Testis (tissue), 3 donors: Measurements from ENCODE around the gene C1QTNF3. TPM values are rescaled to one million over a fixed set of nuclear protein-coding genes. Genes with fewer than 3 reads are reported as not detected.
"Not testable (repeated sequence)": the region's sequence is repeated elsewhere in the genome, so short reads cannot be mapped to it uniquely, and the experiment has no call there.

ENCODE experiments used
- DNase-seq: peaks from one replicate; pipeline ENCODE4 v3.0.0-alpha.2; 2019
- H3K27ac ChIP-seq, 2 donors: fragments of 200-600 bp; sonication (generic); one replicate each; pipeline ENCODE4 v1.5.1; 2019
- H3K27me3 ChIP-seq: fragments of 200-600 bp; sonication (generic); one replicate; pipeline ENCODE4 v1.5.1; 2019
- H3K36me3 ChIP-seq: fragments of 200-600 bp; sonication (generic); one replicate; pipeline ENCODE4 v1.5.1; 2017; ENCODE audit warnings: low read depth; ENCODE audit errors: missing control alignments
- H3K4me1 ChIP-seq: fragments of 200-600 bp; sonication (generic); one replicate; pipeline ENCODE4 v1.5.1; 2019
- H3K4me3 ChIP-seq, 2 donors: fragments of 200-600 bp; sonication (generic); one replicate each; pipeline ENCODE4 v1.5.1; 2017 to 2019
- H3K9me3 ChIP-seq: fragments of 200-600 bp; sonication (generic); one replicate; pipeline ENCODE4 v1.5.1; 2017
- POLR2A ChIP-seq: fragments of 450-650 bp; IDR thresholded peaks from one replicate; pipeline ENCODE4 v1.6.1; 2017; ENCODE audit warnings: antibody characterized with exemption, mild to moderate bottlenecking, moderate library complexity
- WGBS, 2 donors: methylation state at CpG; one replicate each; pipeline ENCODE4 v1.1.5; 2018; 5-methylcytosine and 5-hydroxymethylcytosine counted together
- intact Hi-C: fragments of 100-400 bp; cut with DNase I; formaldehyde crosslinking; loops from one replicate; pipeline ENCODE4 v1.15.1; 2023; ENCODE audit warnings: low total_unique reads
- polyA plus RNA-seq: library from polyadenylated mRNA; stranded (reverse); fragments of 350-450 nt; fragmentation: Illumina TruSeq; extraction: RNeasy Lipid Tissue Mini Kit (QIAGEN cat#74804); gene quantifications from one replicate; pipeline ENCODE4 v1.2.3, GENCODE V29; 2014; ENCODE audit warnings: low read depth, low replicate concordance; ENCODE audit not compliant: insufficient read depth
- total RNA-seq, 2 donors: library from RNA; depleted of rRNA; stranded (reverse); fragments of >200 nt; gene quantifications; one replicate each; pipeline ENCODE4 v1.2.3, GENCODE V29; 2016
- TF ChIP-seq, protein P1 (sequence below), 3 experiments: fragments of 450-650 bp in 2 of 3; fragments of 200-600 bp in 1 of 3; sonication (generic) in 1 of 3; IDR thresholded peaks; one replicate each; pipeline ENCODE4 v1.5.1; 2016 to 2019; ENCODE audit warnings: antibody characterized with exemption in 3 of 3, mild to moderate bottlenecking in 2 of 3, moderate library complexity in 1 of 3

The C1QTNF3 gene
- total and polyA plus RNA-seq, 3 donors from 2014 or later: 14.1 to 31.3 (median 27.1) TPM

DNA sequence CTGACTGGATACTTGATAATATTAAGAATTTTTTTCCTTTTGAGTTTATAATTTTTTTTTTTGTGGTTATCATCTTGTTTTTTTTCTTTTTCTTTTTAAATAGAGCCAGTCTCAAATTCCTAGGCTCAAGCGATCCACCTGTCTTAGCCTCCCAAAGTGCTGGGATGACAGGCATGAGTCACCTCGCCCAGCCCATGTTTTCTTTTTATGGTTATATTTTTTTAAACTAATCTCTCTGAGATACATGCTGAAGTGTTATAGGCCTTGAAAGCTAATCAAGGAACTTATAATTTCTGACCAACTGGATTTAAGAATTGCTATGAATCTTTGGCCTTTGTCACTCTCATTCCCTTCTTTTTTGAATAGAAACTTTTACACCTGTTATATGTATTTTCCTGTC lies 28.4 kb downstream of the C1QTNF3 start:
- intact Hi-C loops: no loop called here
- H3K4me3 ChIP-seq: no peak overlapping the region
- TF ChIP-seq POLR2A: no peak
- TF ChIP-seq, protein P1, sequence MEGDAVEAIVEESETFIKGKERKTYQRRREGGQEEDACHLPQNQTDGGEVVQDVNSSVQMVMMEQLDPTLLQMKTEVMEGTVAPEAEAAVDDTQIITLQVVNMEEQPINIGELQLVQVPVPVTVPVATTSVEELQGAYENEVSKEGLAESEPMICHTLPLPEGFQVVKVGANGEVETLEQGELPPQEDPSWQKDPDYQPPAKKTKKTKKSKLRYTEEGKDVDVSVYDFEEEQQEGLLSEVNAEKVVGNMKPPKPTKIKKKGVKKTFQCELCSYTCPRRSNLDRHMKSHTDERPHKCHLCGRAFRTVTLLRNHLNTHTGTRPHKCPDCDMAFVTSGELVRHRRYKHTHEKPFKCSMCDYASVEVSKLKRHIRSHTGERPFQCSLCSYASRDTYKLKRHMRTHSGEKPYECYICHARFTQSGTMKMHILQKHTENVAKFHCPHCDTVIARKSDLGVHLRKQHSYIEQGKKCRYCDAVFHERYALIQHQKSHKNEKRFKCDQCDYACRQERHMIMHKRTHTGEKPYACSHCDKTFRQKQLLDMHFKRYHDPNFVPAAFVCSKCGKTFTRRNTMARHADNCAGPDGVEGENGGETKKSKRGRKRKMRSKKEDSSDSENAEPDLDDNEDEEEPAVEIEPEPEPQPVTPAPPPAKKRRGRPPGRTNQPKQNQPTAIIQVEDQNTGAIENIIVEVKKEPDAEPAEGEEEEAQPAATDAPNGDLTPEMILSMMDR (IDR thresholded peaks at IDR 0.05): no peak
- no peaks in the 10 kb centered on the region for H3K36me3 ChIP-seq
- H3K27ac ChIP-seq: no peak overlapping the region
- no peaks in the 10 kb centered on the region for H3K27me3 ChIP-seq
- no peaks in the 10 kb centered on the region for H3K9me3 ChIP-seq
- no peaks in the 10 kb centered on the region for H3K4me1 ChIP-seq
- no peak for DNase-seq
- 96 to 98% methylated on average over 2 of the region's 2 CpGs for WGBS, 2 donors

DNA sequence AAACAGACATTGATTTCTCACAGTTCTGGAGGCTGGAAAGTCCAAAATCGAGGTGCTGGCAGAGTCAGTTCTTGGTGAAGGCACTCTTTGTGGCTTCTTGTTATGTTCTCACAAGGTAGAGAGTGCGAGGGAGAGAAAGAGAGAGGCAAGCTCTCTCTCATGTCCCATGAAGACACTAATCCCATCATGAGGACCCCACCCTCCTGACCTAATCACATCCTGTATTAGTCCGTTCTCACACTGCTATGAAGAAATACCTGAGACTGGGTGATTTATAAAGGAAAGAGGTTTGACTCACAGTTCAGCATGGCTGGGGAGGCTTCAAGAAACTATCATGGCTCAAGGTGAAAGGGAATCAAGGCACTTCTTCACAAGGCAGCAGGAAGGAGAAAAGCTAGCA lies 29.5 kb downstream of the C1QTNF3 start:
- no peak for TF ChIP-seq POLR2A
- TF ChIP-seq, protein P1 (IDR thresholded peaks at IDR 0.05): no peak
- no peaks in the 10 kb centered on the region for H3K27me3 ChIP-seq
- H3K4me1 ChIP-seq: no peaks in the 10 kb centered on the region
- WGBS, 2 donors: 88 to 97% methylated on average over 3 of the region's 3 CpGs
- no peak for DNase-seq
- H3K36me3 ChIP-seq: no peaks in the 10 kb centered on the region
- no peak overlapping the region for H3K27ac ChIP-seq
- intact Hi-C loops: no loop called here
- no peaks in the 10 kb centered on the region for H3K9me3 ChIP-seq
- H3K4me3 ChIP-seq: no peak overlapping the region

DNA sequence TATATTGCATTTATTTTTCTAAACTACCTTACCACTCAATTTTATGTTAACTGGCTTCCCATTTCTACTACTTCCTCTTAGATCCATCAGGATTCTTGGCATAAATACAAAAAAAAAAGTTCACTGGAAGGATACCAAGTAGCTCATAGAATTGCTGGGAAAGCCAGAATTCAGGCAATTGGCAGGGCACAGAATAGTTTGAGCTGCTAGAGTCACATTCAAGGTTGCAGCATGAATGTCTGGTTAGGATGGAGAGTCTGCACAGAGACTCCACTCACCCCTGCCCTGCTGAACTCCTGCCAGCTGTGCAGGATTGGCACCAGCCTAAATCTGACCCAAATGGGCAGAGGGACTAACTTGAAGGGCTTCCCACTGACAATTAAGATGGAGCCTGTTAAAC lies 30.2 kb downstream of the C1QTNF3 start:
- Histone ChIP-seq H3K27ac (no peak overlapping the region), H3K4me1 (no peaks in the 10 kb centered on the region), H3K9me3 (no peaks in the 10 kb centered on the region), H3K36me3 (no peaks in the 10 kb centered on the region), H3K27me3 (no peaks in the 10 kb centered on the region), H3K4me3 (no peak overlapping the region)
- TF ChIP-seq POLR2A: no peak
- TF ChIP-seq, protein P1 (IDR thresholded peaks at IDR 0.05): no peak
- intact Hi-C loops: no loop called here
- no peak for DNase-seq

DNA sequence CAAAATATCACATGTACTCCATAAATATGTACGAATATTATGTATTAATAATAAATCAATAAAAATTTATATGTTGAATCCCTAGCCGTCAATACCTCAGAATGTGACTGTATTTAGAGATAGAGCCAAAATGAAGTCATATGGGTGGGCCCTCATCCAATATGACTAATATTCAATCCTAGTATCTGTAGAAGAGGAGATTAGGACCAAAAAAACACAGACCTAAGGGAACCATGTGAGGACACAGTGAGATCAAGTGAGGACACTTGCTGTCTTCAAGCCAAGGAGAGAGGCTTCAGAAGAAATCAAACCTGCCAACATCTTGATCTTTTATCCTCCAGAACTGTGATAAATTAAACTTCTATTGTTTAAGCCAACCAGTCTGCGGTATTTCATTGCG lies 31.5 kb downstream of the C1QTNF3 start:
- no peaks in the 10 kb centered on the region for H3K27me3 ChIP-seq
- no peak overlapping the region for H3K27ac ChIP-seq
- TF ChIP-seq, protein P1 (IDR thresholded peaks at IDR 0.05): no peak
- TF ChIP-seq POLR2A: no peak
- WGBS, 2 donors: 85 to 91% methylated on average over 4 of the region's 4 CpGs
- intact Hi-C loops: no loop called here
- no peaks in the 10 kb centered on the region for H3K4me1 ChIP-seq
- H3K9me3 ChIP-seq: no peaks in the 10 kb centered on the region
- no peaks in the 10 kb centered on the region for H3K36me3 ChIP-seq
- DNase-seq: no peak
- no peak overlapping the region for H3K4me3 ChIP-seq

DNA sequence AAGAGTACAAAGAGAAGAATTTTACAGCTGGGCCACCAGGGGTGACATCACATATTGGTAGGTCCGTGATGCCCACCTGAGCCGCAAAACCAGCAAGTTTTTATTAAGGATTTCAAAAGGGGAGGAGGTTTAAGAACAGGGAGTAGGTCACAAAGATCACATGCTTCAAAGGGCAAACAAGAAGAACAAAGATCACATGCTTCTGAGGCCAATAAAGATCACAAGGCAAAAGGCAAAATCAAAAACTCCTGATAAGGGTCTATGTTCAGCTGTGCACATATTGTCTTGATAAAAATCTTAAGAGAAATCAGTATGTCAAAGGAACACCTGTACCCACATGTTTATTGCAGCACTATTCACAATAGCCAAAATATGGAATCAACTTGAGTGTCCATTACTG lies 32.9 kb downstream of the C1QTNF3 start:
- intact Hi-C loops, H3K27ac ChIP-seq, H3K4me3 ChIP-seq, H3K4me1 ChIP-seq, H3K36me3 ChIP-seq, H3K27me3 ChIP-seq, DNase-seq, H3K9me3 ChIP-seq: not testable (repeated sequence)
- 94 to 98% methylated on average over 2 of the region's 2 CpGs for WGBS, 2 donors
